ENCODE results near the gene RPS5. TPM values are rescaled to one million over a fixed set of nuclear protein-coding genes. Genes with fewer than 3 reads are reported as not detected.

The RPS5 gene
- total and polyA plus RNA-seq, 9 of the 15 experiments (the other 6 are each of a cell fraction or from before 2014, with no cell fraction given): 1,228 to 3,570 (median 2,484) TPM

DNA sequence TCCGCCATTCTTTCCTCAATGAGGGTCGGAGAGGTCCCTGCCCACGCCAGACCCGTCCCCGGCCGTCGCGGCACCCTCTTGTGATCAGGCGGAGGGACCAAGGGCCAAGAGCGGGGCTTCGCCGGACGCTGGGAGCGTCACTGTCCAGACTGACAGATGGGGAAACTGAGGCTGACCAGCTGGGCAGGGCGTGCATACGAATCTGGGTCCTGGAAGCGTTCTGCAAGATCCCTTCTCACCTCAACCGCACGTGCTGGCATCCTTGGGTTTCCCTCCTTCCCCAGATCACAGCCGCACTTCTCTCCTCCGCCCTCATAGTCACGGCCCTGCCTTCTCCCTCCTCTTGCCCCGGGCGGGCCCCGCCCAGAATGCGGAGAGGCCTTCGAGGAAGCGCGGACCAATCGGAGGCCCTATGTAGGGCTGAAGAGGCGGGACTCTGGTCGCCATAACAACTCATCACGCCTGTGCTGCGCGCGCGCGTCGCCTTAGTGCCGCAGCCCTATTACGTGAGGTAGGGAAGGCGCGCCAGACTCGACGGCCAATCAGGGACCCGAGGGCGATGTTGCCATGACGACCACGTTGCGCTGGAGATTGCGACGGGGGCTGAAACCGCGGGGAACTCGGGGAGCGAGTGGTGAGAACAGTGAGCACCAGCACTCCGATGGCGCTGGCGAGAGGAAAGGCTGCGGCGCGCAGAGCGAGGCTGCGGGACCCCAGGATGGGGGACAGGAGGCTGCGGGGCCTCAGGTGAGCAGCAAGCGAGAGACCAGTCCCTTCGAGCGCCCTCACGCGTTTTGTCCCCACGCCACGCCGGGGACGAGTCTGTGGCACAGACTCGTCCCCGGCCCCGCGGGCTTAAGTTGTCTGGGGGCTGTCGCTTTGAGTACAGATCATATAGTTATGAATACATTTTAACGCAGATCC lies 14.1 kb downstream of the RPS5 start (continued):
- TF ChIP-seq, protein P1, sequence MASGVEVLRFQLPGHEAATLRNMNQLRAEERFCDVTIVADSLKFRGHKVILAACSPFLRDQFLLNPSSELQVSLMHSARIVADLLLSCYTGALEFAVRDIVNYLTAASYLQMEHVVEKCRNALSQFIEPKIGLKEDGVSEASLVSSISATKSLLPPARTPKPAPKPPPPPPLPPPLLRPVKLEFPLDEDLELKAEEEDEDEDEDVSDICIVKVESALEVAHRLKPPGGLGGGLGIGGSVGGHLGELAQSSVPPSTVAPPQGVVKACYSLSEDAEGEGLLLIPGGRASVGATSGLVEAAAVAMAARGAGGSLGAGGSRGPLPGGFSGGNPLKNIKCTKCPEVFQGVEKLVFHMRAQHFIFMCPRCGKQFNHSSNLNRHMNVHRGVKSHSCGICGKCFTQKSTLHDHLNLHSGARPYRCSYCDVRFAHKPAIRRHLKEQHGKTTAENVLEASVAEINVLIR (CRISPR knock-in tag; IDR thresholded peaks at IDR 0.05): peak; percentile 81
- TF ChIP-seq, protein P2, sequence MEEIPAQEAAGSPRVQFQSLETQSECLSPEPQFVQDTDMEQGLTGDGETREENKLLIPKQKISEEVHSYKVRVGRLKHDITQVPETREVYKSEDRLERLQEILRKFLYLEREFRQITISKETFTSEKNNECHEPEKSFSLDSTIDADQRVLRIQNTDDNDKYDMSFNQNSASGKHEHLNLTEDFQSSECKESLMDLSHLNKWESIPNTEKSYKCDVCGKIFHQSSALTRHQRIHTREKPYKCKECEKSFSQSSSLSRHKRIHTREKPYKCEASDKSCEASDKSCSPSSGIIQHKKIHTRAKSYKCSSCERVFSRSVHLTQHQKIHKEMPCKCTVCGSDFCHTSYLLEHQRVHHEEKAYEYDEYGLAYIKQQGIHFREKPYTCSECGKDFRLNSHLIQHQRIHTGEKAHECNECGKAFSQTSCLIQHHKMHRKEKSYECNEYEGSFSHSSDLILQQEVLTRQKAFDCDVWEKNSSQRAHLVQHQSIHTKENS (CRISPR knock-in tag; IDR thresholded peaks at IDR 0.05): no peak
- TF ChIP-seq, protein P3, sequence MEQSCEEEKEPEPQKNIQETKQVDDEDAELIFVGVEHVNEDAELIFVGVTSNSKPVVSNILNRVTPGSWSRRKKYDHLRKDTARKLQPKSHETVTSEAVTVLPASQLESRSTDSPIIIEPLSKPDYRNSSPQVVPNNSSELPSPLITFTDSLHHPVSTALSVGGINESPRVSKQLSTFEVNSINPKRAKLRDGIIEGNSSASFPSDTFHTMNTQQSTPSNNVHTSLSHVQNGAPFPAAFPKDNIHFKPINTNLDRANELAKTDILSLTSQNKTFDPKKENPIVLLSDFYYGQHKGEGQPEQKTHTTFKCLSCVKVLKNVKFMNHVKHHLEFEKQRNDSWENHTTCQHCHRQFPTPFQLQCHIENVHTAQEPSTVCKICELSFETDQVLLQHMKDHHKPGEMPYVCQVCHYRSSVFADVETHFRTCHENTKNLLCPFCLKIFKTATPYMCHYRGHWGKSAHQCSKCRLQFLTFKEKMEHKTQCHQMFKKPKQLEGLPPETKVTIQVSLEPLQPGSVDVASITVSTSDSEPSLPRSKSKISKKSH (CRISPR knock-in tag; IDR thresholded peaks at IDR 0.05): no peak
- TF ChIP-seq NUFIP1 (IDR thresholded peaks at IDR 0.05; ENCODE audit: partially characterized antibody) (no peak), SREBF2 (CRISPR knock-in tag; IDR thresholded peaks at IDR 0.05) (no peak), ZNF445 (CRISPR knock-in tag; IDR thresholded peaks at IDR 0.05; ENCODE audit: low read depth) (peak; percentile 24; the same call in 1 of the 2 replicates), FOXK2 (conservative IDR thresholded peaks at IDR 0.05 in 1 of 2, IDR thresholded peaks at IDR 0.05 in 1 of 2; ENCODE audit: low read depth in 2 of 2) (peak; percentile 55 to 63; a peak in 1 of 4 replicates), ZNF780A (CRISPR knock-in tag; IDR thresholded peaks at IDR 0.05) (no peak), MXI1 (IDR thresholded peaks at IDR 0.05; ENCODE audit: low read depth, low read length) (peak; percentile 99), MCM5 (IDR thresholded peaks at IDR 0.05; ENCODE audit: low read depth) (no peak), RUNX1 (IDR thresholded peaks at IDR 0.05; ENCODE audit: low read depth) (no peak)
- TF ChIP-seq, protein P4, sequence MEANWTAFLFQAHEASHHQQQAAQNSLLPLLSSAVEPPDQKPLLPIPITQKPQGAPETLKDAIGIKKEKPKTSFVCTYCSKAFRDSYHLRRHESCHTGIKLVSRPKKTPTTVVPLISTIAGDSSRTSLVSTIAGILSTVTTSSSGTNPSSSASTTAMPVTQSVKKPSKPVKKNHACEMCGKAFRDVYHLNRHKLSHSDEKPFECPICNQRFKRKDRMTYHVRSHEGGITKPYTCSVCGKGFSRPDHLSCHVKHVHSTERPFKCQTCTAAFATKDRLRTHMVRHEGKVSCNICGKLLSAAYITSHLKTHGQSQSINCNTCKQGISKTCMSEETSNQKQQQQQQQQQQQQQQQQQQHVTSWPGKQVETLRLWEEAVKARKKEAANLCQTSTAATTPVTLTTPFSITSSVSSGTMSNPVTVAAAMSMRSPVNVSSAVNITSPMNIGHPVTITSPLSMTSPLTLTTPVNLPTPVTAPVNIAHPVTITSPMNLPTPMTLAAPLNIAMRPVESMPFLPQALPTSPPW (CRISPR knock-in tag; IDR thresholded peaks at IDR 0.05): peak; percentile 76
- TF ChIP-seq, protein P5, sequence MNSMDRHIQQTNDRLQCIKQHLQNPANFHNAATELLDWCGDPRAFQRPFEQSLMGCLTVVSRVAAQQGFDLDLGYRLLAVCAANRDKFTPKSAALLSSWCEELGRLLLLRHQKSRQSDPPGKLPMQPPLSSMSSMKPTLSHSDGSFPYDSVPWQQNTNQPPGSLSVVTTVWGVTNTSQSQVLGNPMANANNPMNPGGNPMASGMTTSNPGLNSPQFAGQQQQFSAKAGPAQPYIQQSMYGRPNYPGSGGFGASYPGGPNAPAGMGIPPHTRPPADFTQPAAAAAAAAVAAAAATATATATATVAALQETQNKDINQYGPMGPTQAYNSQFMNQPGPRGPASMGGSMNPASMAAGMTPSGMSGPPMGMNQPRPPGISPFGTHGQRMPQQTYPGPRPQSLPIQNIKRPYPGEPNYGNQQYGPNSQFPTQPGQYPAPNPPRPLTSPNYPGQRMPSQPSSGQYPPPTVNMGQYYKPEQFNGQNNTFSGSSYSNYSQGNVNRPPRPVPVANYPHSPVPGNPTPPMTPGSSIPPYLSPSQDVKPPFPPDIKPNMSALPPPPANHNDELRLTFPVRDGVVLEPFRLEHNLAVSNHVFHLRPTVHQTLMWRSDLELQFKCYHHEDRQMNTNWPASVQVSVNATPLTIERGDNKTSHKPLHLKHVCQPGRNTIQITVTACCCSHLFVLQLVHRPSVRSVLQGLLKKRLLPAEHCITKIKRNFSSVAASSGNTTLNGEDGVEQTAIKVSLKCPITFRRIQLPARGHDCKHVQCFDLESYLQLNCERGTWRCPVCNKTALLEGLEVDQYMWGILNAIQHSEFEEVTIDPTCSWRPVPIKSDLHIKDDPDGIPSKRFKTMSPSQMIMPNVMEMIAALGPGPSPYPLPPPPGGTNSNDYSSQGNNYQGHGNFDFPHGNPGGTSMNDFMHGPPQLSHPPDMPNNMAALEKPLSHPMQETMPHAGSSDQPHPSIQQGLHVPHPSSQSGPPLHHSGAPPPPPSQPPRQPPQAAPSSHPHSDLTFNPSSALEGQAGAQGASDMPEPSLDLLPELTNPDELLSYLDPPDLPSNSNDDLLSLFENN (IDR thresholded peaks at IDR 0.05; ENCODE audit: low read depth in 2 of 2, low read length in 2 of 2): no peak
- TF ChIP-seq, protein P6, sequence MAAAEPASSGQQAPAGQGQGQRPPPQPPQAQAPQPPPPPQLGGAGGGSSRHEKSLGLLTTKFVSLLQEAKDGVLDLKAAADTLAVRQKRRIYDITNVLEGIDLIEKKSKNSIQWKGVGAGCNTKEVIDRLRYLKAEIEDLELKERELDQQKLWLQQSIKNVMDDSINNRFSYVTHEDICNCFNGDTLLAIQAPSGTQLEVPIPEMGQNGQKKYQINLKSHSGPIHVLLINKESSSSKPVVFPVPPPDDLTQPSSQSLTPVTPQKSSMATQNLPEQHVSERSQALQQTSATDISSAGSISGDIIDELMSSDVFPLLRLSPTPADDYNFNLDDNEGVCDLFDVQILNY (CRISPR knock-in tag; IDR thresholded peaks at IDR 0.05): 0 out of 2 replicates have a peak, but pooled peaks have one; percentile 56
